DMS153 treated with DMSO at 0.1 percent for 48 hours (cell line): ENCODE measurements around the gene COL17A1.

Experiments
- DNase-seq: peaks from one replicate; lab custom pipeline; 2025; ENCODE audit not compliant: unreplicated experiment; lab: John Stamatoyannopoulos, UW

COL17A1 gene

DNA sequence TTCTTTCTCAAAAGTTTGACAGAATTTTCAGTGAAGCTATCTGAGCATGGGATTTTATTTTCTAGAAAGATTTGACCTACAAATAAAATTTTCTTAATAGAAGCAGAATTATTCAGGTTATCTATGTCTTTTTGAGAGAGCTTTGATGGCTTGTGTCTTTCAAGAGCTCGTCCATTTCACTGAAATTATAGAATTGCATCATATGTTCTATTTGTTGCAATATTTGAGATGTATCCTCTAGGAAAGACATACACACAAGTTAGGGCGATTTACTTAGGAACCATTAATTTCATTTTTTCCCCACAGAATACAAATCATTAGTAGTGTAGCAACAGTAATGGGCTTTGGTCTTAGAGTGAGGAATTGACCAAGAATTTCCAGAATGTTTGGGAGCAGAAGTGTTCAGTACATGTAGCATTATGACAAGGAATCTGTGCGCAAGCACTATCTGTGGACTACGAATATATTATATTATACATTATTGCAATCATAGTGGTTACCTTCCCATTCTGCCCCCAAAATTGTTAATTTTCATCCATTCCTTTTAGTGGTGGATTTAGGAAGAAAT is 12.8 kb upstream of the COL17A1 start:
- DNase-seq: no peak

DNA sequence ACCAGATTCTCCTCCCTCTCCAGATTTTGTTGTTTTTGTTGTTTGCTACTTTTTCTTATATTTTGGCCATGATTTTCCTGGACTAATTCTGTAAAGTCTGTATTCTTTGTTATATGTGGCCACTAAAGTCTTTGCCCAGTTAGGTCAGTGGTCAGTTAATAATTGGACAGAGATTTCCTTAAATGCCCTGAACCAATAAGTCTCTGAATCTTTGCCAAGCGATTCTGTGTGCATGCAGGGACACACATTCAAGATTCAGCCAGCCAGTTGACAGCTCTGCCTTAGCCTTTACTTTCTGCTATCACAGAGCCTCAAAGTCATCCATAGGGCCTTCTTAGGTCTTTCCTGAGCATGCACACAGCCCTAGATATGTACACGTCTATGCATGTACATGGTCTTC is 11.0 kb upstream of the COL17A1 start:
- DNase-seq: no peak

DNA sequence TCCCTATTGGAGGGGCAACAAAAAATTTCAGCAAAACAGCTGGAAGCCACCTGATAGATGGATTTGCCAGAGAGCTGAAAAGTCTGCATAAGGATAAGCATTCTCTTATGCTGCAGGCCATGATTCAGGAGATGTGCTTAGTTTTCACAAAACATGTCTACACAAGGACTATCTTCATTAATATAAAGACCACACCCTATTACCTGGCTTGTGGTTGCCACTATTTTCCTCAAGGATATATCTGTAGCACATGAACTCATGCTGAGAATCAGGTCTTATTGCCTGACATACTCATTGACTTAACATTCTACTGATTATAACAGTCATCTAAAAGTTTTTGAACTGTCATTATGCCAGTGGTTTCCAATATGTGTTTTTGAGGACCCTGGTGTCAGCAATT is 7.1 kb upstream of the COL17A1 start:
- no peak for DNase-seq

DNA sequence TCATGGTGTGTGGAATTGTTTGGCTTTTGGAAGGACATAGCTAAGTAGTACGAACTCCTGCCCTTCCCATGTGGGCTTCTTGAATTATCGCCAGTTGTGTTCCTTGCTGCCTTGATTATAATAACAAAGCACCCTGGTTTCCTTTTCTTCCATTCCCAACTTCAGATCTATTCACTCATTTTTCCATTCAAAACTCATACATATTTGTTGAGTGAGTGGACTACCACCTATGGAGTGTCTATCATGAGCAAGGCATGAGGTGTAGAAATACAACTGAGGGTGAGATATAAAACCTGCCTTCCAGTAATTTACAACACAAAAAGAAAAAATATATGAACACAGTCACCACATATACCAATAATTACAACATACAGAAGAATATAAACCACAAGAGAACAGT is 4.9 kb upstream of the COL17A1 start:
- DNase-seq: no peak

DNA sequence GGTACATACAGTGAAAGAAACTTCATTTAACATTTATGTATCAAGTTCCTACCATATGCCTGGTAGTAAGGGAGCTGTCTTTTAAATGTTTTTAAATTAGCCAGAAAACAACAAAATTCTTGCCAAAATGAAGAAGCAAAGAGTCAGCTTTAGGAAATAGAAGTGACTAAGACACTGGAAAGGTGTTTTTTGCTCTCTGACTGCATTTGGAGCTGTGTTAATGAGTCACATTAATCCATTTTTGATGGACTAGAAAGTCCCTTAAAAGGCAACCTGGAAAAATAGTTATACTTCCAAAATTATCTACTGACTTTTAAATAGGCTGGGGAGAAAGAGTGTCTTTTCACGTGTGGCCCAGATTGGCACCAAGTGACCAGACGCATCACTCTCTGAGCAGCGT is 3.9 kb upstream of the COL17A1 start:
- no peak for DNase-seq

DNA sequence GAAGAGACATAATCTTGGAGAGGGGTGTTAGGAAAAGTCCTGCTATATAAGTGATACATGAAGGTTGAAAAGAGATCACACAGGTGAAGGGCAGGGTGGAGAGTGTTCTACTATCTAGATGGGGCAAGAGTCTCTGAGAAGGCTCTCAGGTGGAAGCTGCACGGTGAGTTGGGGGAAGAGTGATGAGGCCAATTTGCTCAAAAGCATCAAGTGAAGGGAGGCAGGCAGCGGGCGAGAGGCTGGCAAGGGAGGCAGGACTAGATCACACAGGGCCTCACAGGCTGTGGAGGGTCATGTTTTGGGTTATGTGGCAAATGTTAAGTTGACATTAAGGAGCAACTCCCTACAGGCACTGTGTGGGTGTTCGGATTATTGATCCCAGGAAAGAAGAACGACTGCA is 2.6 kb upstream of the COL17A1 start:
- DNase-seq: no peak

DNA sequence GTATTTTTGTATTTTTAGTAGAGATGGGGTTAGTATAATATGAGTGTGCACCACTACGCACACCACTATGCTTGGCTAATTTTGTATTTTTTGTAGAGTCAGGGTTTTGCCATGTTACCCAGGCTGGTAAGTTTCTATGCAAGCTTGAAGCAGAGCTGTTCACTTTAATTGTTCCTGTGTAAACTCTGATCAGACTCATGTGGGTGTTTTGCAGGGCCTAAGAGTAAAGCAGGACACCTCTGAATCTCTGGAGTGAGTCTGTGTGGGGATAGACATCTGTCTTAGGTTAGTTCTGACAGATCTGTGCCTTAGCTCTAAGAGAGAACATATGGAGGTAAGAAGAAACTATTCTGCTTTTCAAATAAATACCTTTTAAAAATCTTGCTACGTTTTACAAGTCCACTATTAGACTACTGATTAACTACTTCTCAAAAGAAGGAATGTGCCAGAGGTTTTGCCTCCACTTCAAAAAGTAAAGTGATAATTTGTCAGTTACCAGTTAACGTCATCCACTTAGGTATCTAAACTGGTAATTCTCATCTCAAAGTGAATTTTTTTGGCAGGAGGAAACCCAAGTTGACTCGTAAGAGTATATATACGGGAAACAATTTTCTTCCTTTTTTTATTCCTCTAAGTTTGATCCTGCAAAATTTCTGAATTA is 1.1 kb downstream of the COL17A1 start:
- no peak for DNase-seq

DNA sequence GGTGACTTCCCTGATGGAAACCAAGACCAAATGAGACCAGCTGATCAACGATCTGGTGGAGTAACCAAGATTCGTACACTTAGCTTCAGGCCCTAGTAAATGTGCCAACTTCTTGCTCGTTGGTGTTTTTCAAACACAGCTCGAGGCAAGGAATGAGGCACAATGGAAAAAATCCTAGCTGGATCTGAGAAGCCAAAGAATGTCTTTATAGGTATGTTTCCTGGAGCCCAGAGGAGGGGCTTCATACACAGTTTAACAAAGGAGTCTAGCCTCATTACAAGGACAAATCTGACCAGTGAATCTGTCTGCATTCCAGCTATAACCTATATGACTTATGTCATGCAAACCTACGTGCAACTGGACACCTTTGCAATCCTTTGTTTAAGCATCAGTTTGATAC is 3.7 kb downstream of the COL17A1 start:
- DNase-seq: no peak

DNA sequence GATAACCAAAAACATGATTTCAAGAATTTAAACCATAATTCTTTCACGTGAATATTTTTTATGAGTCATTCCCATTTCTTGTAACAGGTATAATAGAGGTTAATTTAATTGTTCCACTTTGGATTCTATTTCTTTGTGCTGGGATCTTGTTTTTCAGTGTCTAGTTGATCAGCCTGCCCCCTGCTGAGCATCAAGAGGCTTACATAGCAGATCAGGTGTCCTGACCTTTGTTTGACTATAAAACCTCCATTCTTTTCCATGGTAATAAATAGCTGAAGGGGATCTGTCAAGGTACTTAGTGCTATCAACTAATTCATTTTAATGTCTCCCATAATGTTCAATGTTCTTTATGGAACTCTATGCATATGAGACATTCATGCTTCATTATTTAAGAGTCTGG is 4.9 kb downstream of the COL17A1 start:
- peak; percentile 82 for DNase-seq

DNA sequence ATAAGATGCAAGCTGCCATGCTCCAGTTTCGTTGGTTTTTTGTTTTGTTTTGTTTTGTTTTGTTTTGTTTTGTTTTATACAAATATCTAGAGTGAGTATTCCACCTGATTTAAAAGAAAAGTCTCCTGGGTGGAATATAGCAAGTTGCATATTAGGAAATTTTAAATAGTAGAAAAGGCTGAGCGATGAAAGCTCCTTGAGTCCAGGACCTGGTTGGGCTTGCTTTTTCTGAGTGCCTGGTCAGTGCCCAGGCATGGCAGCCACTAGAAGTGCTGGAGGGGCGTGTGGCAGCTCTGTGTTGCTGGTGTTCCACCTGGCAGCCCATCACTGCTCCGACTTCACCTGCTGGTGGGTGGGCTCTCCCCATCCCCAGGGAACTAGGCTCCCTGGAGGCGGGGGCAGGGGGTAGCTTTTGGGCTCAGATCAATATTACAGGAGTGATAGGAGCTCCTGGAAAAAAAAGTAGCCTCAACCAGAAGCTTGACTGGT is 8.0 kb downstream of the COL17A1 start:
- peak; percentile 16 for DNase-seq

DNA sequence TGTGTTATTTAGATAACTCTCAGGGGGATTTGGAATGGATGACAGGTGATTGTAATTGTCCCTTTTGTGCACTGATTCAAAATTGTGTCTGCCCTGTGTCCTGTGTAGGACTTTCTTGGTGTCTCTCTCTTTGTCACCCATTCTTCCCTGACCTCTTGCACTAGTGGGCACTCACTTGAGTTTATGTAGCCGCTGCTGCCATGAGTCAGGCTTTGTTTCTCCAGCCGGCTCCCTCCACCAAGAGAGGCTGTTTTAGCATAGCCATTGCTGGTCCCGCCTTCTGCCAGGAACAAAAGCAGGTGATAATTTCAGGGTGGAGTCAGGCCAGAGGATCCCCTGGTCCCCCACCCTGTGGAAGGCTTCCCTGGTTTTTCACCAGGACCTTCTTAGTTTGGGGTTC is 8.4 kb downstream of the COL17A1 start:
- peak; percentile 70 for DNase-seq

DNA sequence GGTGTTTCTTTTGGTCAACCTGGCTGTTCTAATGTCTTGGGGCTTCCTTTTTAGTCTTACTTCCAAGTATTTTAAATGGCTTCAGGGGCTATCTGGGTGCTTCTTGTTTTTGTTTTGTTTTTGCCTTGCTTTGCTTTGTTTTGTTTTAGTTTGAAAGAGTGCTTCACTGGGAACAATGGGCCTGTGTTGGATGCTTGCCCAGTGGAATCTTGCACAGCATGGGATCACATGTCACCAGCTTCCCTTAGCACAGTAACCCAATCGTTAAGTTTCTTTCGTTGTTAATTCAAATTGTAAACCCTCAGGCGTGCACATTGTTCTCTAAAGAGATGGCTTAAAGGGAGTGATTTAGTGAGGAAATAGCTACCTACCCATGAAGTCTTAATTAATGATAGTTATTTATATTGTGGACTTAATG is 8.9 kb downstream of the COL17A1 start:
- peak; percentile 94 for DNase-seq

DNA sequence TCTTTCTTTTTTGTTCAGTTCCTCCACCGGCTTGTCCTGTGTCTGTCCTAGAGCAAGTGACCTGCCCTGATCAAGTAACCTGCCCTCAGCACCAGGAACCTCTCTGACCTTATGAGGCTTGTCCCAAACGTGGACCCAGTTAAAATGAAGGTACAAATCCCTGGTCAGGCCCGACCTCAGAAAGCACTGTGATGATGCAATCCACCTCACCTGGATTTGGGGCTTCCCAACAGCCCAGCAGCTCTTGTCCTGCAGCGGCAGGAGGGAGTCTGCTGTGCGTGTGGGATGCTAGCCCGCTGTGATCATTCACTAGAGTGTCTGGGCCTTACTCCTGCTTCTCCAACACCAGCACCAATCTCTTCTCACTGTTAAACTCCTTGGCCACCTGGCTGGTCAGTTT is 11.2 kb downstream of the COL17A1 start:
- no peak for DNase-seq

DNA sequence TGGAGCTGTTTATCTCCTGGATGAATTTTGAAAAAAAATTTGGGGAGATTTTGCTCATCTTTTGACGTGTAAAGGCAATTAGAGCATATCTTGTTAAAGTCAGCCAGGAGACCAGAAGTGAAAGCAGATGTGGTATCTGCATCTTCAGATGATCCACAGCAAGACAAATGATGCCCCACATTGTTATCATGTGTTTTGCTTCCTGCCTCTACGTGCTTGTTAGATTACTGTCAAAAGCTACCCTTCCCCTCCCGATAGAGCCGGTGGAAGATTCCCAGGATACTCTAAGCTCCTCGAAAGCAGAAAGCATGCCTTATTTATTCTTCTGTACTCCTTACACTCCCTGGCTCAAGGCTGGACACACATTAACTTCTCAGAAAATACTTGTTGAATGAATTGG is 12.9 kb downstream of the COL17A1 start:
- no peak for DNase-seq

DNA sequence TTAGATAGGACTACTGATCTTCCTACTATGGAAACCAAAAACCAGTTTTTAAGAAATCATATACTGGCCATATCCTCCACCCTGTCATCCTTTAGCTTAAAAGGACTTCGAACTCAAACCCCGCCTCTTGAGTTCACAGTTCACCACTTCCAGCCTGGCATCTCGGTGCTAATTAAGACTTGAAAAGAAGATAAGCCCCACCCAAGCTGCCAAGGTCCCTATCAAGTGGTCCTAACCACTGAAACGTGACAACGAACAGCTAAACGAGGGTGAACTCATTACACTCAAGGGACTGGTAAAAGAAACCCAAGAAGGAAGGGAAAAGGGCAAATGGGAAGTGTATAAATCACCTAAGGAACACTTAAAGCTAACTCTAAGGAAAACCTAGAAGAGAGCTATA is 16.1 kb downstream of the COL17A1 start:
- no peak for DNase-seq

DNA sequence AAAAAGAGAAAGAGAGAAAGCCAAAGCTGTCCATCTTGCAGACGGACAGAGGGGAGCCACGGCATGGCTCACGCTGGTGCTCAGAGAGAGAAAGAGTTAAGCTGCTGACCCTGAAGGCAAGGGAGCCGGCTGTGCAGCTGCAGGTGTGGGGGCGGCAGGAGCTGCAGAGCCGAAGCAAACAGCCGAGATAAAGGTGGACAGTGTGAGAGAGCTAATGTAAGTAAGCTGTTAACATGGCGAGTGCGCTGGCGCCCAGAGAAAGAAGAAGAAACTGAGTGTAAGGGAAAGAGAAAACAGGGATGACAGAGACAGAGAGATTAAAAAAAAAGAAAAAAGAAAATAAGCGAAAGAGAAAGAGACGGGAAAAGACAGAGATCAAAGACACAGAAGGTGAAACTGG is 18.2 kb downstream of the COL17A1 start:
- DNase-seq: no peak

DNA sequence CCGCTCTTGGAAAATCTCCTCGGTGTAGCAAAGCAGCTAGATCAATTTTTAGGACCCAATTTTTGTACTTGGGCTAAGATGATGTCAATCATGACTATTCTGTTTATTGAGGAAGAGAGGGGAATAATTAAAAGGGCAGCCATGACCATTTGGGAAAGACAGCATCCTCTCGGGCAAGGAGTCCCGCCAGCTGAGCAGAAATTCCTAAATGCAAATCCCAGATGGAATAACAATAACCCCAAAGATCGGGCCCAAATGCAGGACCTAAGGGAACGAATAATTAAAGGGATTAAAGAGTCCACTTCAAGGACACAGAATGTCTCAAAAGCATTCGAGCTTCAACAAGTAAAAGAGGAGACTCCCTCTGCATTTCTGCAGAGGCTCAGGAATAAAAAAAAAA is 18.7 kb downstream of the COL17A1 start:
- no peak for DNase-seq

DNA sequence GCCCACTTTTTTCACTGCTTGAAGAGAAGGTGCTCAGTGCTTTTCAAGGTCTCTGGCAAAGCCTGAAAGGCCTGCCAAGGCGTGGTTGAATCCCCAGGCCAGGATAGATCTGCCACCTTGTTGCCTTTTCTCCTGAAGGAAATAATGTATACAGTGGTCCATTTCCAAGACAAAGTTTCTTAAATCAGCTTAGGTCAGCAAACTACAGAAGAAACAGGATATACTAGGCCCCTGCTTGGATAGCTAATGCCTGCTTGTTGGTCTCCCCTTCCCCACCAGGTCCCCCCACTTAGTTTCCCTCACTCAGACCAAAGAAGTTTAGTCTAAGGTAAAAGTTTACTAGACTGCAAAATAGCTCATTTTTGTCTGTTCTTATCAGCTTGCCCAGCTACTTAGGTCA is 19.9 kb downstream of the COL17A1 start:
- no peak for DNase-seq

DNA sequence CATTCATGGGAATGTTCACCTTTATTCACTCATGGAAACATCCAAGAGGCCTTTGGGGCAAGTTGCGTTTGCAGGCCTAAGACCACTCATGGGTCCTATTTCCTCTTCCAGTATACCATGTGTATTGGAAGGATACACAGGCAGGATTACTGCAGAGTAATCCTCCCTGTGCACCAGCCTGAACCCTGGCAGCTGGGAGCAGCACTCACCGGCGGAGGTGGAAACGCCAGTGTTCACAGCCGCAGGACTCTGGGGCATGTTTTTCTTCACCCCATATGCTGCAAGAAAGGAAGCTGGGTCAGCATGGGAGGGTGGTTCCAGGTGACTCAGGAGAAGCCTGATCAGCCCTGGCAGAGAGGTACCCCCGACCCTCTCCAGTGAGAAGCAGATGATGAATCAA is 24.5 kb downstream of the COL17A1 start:
- DNase-seq: no peak

DNA sequence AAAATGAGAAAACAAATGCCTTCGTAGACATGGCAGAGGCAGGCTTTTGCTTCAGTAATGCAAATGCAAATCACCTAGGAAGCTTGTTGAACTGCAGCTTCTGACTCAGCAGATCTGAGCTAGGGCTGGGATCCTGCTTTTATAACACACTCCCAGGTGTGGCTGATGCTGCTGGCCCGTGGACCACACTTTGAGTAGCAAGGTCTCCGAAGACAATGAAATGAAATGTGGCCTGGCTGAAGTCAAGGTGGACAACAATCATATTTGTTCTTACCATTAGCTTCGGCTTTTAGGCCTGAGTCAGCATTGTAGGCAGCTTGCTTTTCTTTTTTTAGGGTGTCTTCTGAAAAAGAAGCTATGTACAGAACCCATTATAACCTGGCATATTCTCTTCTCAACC is 26.3 kb downstream of the COL17A1 start:
- DNase-seq: no peak

DNA sequence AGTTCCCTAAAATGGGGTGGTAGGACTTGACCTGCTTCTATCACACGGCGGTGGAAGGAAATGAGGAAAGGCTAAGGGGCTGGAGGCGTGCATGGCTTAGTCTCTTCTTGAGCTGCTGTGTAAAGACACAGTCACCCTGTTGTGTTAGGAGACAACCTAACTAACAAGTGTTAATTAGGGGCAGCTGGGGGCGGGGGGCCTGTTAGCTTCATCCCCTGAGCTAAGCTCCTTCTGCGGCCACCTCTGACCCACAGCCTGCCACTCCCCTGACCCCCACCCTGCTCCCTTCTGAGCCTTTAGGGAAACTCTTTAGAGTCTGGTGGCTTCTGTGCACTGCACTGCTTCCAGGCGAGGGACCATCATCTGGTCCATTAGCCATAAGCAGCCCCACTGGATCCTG is 28.0 kb downstream of the COL17A1 start:
- no peak for DNase-seq

DNA sequence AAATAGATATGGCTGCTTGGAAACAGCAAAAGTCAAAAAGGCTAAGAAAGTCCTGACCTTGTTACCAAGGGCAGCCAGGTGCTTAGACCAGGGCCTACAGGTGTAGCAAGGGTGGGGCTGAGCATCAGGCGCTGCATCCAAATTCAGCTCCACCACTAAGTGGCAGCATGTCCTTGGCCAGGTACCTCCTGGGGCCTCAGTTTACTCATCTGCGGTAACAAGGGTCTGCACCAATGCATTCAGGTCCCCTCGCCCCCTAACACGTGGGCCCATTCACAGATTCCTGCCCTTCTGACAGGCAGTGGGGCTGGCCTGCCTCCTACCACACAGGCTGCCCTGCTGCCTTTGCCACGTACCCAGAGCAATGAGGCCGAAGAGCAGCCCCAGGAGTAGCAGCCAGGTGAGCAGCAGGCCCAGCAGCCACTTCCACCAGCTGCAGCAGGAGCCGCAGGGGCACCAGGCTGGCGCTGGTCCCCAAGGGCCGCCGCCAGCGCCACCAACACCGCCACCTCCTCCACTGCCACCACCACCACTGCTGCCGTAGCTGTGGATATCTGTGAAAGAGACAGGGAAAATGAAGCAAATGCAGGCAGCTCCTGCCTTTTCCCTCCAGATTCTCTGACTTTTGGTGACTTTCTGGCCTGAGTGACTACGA is 28.9 kb downstream of the COL17A1 start:
- DNase-seq: no peak

DNA sequence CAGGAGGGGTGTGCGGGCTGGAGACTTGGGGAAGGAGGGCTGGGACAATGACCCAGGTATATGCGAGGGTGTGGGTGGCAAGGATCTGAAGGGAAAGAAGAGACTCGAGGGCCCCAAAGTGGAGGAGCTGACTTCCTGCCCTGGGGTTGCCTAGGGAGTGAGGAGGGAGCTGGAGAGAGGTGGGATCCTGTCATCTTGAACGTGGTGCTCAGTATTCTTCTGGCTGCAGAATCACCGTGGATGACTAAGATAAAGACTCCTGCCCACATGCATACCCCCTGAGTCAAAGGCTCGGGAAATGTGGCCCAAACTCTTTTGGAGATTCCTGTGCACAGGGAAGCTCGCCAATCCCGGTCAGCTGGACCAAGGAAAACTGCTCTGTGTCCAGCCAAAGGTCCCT is 31.2 kb downstream of the COL17A1 start:
- no peak for DNase-seq
